ENCODE data around the gene RSPO4.

Gene RSPO4

DNA sequence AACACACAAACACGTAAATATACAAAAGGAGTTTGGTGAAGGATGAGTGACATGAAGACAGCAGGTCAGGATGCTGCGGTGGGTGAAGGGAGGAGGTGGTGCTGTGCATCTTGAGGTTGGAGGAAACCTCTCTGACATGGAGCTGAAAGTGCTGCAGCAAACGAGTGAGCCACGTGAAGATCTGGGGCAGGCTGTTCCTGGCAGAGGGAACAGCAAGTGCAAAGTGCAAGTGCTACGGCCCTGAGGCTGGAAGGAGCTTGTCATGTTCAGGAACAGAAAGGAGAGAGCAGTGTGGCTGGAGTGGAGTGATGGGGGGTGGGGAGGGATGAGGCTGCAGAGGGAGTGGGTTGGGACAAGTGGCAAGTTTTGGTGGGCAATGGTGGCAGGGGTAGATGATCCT, 61.2 kb downstream of the RSPO4 start:
- DNase-seq = no peak

DNA sequence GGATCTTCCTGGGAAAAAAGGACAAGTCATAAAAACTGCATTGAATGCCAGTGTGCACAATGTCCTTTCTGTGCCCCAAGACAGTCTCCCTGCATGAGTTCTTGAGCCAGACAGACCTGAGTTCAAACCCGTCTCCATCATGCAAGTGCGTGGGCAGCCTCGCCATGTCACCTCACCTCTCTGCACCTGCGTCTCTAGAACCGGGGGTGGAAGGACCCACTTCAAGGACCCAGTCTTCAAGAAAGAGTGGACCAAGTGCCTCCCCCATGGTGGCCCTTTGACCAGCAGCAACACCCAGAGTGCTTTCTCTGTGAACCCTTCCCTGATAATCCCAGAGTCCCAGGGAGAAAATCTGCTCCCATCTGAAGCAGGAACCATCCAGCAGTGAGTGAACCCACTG, 62.5 kb downstream of the RSPO4 start:
- DNase-seq = no peak

DNA sequence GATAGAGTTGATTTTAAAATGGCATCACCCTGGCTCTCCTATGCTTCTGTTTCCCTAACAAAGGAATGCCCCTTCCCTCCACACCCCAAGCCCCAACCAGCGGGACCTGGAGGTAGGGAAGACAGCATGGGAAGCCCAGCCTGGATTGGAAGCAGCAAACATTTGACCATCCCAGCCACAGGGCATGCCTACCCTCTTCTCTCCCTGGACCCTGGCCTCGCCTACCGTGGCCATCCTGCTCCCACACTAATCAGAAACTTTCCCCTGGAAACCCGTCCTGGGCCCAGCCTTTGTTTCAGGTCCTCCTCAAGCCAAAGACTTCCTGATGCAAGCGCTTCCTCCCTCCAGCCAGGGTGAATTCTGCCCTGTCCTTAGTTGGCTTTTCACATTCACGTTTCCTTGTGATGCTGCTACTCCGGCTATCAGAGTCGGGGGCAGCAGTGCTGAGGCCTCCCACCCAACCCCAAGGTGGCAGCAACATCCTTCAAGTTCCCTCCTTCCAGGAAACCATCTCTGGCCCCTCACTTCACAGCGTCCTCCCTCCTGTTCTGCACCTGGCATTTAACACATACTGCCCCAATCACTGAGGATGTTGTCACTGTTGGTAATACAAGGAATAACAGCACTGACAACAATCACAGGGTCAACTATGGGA, 67.8 kb downstream of the RSPO4 start:
- DNase-seq = no peak

DNA sequence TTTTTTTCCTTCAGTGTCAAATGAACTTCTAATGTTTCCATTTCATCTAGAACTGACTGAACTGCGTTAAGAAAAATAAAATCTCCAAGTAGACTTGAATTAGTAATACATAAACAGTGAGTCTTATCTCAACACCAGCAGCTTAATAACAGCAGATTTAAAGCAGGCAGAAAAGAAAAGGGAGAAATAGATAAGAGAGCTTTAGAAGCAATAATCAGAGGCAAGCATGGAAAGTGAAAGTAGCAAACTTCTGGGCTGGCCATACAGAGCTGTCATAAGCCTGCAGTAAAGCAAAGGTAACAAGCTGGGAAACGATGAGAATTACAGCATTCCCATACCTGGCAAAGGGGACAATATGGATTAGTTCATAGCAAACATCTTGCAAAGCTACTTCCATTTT, 69.1 kb downstream of the RSPO4 start:
- DNase-seq = no peak

DNA sequence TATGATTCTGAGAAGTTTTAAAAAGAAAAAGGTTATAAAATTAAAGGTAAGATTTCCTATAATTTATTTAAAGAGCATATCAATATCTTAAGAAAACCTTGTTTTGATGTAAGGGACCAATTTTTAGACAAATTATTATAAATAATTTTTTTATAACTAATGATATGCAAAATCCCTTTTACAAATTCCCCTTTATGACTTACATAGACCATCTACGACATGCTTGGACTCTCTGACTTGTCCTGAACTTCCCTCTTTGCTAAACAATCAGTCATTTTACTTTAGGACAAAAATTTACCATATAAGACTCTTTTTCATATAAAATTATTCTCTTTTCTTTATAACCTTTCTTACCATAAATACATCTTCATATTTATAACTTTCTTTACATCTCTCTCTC, 70.7 kb downstream of the RSPO4 start:
- DNase-seq = no peak

DNA sequence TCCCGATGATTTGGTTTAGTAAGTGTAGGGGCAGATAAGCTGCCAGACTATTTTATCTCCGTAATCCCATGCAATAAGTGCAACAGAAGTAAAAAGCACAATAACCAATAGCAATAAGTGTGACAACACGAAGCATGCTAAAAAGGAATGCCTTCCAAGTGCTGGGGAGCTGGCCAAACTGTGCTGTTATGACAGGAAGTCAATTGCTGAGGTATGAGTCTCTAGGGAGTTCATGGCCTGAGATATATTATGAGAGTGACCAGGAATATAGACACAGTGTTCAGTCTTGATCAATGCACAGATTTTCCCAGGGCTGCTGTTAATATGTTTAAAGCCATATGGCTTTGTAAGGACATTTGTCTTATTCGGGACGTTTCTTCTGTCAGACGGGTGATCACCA, 75.4 kb downstream of the RSPO4 start:
- no peak for DNase-seq

DNA sequence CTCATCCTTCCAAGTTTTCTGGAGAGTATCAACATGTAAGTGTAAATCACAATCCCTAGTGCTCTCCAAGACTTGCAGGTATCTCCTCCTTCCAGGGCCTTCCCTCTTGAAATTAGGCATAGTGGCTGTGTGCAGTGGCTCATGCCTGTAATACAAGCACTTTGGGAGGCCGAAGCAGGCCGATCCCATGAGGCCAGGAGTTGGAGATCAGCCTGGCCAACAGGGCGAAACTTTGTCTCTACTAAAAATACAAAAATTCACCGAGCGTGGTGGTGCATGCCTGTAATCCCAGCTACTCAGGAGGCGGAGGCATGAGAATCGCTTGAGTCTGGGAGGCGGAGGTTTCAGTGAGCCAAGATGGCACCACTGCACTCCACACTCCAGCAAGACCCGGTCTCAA, 76.6 kb downstream of the RSPO4 start:
- no peak for DNase-seq

DNA sequence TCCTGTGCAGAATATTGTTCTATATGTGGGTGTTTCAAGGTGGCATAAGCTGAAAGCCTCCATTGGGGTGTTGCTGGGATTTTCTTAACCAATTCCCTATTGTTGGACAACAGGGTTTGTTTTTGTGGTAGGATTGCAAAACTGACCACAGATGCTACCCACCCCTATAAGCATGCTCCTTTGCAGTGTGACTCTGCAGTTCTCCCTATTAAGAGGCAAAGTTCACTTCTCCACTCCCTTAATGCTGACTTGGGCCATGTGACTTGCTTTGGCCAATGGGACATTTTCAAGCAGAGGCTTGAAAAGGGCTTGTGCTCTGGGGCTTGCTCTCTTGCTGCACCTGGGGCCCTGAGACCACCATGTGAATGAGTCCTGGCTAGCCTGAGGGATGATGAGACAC, 77.5 kb downstream of the RSPO4 start:
- DNase-seq = no peak

DNA sequence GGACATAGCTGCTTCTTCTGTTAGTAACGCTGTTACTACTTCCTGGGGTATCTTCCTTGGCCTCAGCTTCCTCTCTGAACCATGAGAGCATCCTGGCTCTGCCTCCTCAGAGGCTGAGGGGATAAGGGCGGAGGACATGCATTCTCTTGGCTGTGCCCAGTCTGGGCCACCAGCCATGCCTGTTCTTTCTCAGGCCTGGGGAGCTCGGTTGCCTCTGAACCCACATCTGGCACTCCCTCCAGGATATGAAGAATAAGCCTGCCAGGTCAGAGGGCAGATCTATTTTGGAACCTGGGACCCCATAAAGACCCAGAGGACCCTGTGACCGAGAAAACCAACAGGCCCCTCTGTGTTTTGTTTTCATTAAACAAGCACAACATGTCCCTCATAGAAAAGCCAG, 79.3 kb downstream of the RSPO4 start:
- no peak for DNase-seq

DNA sequence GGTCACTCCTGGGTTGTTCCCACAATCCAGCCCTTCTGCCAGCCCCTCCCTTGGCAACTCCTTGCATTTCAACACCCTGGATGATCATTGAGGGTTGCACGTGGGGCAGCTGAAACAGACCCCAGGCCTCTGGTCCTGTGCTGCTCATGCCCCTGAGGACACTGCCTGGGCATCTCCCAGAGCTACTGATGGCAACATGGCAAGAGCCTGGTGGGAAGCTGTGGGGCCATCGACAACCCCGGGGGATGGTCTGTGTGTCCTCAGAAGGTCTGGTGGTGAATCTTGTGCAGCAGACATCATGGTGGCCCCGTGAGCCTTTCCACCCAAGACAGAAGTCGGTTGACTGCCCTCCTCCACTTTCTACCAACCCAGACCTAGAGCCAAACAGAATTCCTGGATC, 81.0 kb downstream of the RSPO4 start:
- no peak for DNase-seq

DNA sequence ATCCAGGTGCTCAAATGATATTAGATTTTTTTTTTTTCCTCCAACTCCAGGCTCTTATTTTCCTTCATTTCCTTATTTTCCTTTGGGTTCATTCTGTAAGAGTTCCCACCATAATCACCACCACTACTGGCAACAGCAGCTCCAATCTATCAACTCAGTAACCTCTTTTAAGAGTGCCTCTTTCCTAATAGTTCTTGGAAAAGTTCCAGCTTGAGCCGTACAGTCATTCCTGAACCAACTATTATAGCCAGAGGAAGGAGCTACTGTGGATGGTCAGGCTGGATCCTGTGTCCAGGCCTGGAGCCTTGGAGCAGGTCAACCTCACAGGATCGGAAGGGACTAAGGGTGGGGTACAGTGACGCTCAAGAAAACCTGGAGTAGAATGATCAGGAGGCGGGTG, 81.8 kb downstream of the RSPO4 start:
- DNase-seq = no peak

DNA sequence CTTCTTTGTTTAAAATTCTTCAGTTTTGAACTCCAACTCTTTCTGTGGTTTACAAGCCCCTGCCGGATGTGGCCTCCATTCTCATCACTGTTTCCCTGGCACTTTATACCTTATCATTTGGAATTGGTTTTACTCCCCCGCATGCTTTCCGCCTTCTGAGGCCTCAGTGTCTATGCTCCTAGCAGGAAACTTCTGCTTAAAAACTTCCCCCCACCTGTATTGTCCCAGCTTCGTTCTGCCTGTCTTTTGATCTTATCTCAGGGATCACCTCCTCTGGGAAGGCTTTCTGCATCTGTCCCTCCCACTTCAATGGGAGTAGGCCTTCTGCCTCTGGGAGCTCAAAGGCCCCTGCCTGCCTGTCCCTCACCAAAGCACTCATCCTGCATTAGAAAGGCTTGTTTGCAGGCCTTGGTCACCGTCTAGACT, 82.6 kb downstream of the RSPO4 start:
- DNase-seq = no peak

DNA sequence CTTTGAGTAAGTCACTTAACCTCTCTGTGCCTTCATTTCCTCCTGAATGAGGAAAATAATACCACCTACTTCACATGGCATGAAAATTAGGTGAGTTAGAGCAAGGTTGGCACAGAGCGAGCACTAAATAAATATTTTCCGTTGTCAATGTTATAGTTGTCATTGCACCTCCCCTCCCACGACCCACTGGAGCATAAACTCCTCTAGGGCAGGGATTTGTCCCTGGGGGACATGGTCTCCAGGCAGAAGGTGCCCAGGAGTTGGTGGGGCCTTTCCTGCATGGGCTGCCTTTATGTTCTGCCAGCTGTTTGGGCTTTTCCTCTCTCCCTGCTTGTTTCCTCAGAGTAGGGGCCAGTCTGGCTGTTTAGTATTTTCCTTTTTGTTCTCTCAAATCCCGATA, 84.7 kb downstream of the RSPO4 start:
- DNase-seq = no peak

DNA sequence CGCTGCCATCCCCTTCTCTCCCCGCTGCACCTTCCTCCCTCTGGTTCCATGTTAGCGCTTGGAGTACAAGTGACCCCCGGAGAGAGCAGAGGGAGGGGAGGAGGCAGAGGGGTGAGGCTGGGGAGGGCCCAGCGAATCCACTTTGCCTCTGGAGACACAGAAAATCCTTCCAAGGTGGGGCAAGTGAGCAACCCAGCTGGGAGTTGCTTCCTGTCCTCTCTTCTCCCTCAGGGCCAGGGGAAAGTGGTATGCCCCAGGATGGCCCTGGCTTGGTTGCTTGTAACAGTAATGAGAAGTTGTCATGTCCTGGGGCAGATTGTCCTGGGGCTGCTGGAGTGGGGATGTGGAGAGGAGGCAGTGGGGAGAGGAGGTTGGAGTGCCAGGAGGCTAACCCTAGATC, 85.3 kb downstream of the RSPO4 start:
- no peak for DNase-seq

DNA sequence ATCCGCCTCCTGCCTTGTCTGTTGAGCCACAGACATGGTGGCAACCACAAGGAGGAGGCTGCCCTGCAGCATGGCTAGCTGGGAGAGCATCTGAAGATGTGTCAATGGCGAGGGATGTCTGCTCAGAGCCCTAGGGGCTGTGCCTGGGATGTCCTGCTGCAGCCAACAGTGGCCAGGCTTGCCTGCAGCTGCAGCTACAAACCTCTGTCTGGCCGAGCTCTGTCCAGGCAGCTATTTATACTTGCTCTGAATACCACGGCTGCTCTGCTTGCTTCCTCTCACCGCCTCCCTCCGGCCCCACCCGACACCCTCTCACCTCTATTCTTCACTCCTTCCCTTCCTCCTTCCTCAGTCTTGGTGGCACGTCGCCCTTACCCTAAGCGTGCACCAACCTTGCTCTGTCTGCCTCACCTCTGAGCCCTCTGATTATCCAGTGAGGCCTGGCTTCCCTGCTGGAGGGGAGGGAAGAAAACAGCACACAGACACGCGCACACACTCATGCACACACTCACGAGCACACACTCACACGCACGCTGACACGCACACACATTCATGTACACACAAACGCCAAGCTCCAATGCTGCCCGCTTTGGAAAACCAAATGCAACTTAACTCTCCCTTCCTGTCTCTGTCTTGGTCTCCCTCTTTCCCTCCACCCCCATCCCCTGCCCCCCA, 85.8 kb downstream of the RSPO4 start, which contains the start of gene ANGPT4:
ANGPT4 (minus strand) TSS at position 210 of the 675 bp plus-strand sequence; CDS start at position 90, 120 bp downstream.
- no peak for DNase-seq

DNA sequence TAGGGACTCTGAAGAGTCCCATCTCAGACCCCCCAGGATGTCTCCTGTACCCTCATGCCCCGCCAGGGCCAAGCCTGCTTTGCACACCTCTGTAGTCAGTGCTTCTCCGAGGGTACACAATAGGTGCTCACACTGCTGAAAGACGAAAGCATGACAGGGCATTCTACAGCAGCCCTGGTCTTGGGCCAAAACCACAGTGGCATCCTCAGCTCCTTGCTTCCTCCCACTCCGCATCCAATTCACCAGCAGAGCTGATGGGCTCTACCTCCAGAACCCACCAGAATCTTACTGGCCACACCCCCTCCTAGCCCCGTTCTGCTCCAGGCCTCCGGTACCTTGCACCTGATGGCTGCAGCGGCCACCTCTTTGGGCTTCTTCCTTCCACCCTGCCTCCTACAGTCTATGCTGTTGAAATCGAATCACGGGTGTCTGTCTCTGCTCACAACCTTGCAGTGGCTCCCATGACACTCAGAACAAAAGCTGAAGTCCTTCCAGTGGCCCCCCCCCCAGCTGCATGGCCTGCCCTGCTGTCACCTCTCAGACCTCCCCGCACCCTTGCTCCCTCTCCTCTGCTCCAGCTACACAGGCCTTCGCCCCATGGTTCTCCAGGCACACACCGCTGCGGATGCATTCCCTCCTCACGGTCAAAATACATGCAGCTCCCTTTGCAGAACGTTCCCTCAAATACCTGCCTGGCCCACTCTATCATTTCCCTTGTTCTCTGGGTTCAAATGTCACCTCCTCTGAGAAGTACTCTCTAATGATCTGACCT, 87.2 kb downstream of the RSPO4 start:
- no peak for DNase-seq

DNA sequence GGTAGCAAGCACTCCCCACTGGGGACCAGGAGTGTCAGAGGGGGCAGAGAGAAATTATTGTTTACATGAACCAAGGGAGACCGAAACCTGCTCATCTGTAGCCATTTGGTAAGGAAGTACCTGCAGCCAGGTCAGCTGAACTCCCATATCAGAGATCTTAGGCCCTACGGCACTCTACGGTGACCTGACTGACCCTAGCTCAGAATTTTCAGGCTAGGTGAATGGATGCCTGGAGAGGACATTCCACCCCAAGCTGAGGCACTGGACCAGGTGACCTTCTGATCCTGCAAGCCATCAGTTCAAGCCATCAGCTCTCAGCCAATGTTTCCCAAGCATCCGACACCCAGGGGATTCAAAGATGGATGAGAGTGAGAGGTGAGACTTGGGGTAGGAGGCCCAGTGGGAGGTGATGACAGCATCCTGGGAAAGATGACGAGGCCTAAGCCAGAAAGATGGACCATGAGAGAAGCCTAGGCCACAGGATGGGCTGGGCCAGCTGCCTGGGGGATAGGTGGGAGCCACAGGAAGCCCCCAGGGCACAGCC, 88.7 kb downstream of the RSPO4 start:
- DNase-seq = no peak

DNA sequence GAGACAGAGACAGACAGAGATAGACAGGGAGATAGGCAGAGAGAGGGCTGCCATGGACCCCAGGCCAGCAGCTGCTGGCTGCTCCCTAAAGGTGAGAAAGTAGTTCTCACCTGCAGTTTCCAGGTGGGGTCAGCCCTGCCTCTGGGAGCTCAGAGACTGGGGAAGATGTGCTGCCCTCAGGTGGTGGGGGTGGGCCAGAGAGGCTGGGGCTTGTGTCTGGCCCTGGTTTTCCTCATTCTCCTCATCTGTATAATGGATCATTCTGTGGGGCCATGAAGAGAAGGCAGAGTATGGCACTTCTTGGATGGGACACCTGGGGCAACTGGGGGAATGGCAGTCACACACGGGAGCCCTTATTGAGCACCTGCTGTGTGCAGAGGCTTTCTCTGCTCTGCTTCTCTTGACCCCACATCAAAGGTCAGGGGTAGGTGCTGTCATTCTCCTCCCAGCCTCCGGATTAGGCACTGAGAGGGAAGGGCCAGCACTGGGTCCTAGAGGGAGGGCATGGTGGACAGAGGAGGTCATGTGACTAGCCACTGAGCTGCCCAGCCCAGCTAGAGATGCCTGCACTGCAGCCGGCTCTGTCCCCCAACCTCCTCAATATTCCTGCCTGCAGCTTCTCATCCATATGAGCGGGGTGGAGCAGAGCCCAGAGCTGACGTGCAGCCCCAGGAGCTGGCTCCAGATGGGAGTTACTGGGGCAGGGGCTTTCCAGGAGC, 90.1 kb downstream of the RSPO4 start:
- peak in 1 of 2 donors; percentile 5 for DNase-seq

DNA sequence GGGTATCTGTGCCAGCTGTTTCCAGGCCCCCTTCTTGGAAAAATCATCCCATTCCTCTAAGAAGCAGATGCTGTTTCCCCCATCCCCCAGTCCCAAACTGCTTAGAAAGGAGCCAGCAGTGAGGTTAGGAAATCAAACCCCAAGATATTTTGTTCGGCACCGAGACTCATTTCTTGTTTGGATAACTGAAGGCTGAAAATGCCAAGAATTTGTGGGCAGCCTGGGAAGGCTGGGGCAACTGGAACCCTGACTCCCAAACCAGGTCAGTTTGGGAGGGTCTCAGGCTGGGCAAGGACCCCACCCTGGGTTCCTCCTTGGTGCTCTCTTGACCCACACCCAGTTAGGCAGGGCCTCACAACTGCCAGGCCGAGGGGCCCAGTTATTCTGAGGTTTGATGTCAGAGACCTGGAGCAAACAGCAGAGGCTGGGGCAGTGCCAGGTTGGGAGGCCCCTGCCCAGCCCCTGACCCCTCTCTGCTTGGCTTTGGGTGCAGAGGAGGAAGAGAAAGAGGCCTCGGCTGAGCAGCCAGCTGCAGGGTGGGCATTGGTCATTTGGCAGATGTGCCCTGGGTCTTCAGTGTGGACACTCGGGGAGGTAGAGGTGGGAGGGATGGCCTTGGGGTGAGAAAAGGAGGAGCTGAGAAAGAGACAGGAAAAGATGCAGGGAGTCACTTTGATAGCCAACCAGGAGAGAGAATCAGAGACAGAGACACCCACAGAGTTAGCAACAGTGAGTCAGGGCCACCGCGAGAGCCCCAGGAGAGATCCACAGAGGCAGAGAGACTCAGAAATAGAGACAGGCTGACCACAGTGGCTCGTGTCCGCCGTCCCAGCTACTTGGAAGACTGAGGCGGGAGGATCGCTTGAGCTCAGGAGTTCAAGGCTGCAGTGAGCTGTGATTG, 91.0 kb downstream of the RSPO4 start:
- DNase-seq = no peak

DNA sequence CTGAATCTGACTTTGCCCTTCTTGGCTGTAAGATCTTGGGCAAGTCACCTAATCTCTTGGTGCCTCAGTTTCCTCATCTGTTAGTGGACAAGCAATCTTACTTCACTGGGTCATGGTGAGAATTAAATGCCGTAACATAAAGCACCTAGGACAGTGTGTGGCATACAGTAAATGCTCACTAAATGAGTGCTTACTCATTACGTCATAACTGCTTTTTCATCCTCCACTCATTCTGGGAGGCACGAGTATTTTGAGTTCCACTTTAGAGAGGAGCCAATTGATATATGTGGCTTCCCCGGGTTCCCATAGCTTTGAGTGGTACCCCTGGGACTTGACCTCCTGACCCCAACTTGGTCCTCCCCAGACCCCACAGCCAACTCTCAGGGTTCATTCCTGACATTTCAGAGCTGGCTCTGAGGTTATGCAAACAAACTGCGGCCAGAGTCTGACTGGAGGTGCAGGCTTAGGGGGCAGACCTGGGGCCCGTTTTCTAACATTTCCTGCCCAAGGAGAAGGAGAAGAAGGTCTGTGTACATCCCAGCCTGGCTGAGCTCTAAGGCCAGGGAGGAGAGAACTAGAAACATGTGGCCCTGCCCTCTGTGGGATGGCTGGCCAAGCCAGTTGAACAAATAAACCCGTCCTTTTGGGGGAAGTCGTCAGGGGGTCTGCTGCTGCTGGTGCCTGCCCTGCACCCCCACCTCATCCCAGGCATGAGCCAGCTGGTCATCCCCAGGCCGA, 91.8 kb downstream of the RSPO4 start:
- DNase-seq = no peak

DNA sequence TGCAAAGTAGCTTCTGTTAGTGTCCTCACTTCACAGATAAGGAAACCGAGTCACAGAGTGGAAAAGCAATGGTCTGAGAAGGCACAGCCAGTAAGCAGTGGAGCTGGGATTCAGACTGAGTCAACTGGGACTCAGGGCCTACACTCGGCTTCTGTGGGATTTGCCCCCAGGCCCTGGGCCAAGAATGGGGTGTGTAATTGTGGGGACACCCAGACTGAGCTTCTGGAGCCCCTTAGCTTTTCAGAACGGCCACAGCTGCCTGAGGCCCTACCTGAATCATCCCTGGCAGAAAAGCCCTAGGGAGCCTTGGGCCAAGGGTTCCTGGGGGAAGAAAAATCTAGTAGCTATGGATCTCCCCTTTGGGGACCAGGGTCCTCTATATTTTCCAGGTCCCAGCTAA, 92.5 kb downstream of the RSPO4 start:
- DNase-seq = no peak

All from stimulated activated CD4-positive, alpha-beta T cell treated with anti-CD3 and anti-CD28 coated beads, Interleukin-2, amount 100 ng/mL, for 24 hours (primary cell).